Measurements from ENCODE around the gene INSL3.

GRCh38 chr19:17794731-17795494 is 26.4 kb downstream of the INSL3 start, which contains the start of gene B3GNT3:
- TF ChIP-seq CTCF (IDR thresholded peaks at IDR 0.05), result no peak
- TF ChIP-seq POLR2A (IDR thresholded peaks at IDR 0.05), result no peak
